Cerebellar nuclear complex (tissue), 1 donor: Measurements from ENCODE around the gene CNTN1.

Experiments
- DNase-seq, 2 experiments: peaks; one replicate each; lab custom pipeline; 2025; lab: John Stamatoyannopoulos, UW

The CNTN1 gene

GRCh38 chr12:41108032-41108431, 415.8 kb downstream of the CNTN1 start:
- DNase-seq = no peak

GRCh38 chr12:41112903-41113302, 420.7 kb downstream of the CNTN1 start:
- DNase-seq = no peak

GRCh38 chr12:41120211-41120610, 428.0 kb downstream of the CNTN1 start:
- DNase-seq = no peak

GRCh38 chr12:41121374-41121773, 429.1 kb downstream of the CNTN1 start:
- no peak for DNase-seq
